Measurements from ENCODE around the gene GDPD5.

DNA sequence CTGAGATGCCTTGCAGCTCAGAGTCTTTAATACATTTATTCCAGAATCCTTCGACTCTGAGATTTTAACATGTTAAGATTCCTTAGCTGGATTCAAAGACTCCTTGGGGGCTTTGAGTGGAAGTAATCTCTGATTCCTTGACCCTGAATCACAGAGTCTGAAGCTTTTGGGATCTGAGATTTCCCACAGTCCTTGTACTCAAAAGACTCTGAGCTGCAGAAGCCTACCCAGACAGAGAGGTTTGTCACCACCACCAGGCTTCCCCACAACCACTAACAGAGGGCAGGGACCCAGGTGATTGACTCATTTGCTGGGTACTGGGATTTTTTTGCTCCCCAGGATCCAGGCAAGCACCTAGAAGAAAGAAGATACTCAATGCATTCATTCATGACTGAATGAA, 34.9 kb upstream of the GDPD5 start:
- no peak for TF ChIP-seq YY1 (IDR thresholded peaks at IDR 0.05; ENCODE audit: insufficient read depth, insufficient read length)
- no peak for TF ChIP-seq SUZ12 (IDR thresholded peaks at IDR 0.05; ENCODE audit: extremely low read depth, insufficient read depth, insufficient read length)

Data from NT2/D1 (cell line).